Upper lobe of right lung (tissue), 1 donor: ENCODE measurements around the gene ARMC3. TPM values are rescaled to one million over a fixed set of nuclear protein-coding genes. Genes with fewer than 3 reads are reported as not detected.

Experiments used
- ATAC-seq: fragments of 200-7000 bp; cut with Tn5 transposase; one replicate; pipeline ENCODE4 v1.9.1; 2020; ENCODE audit warnings: mild to moderate bottlenecking, moderate library complexity
- DNase-seq: peaks from one replicate; pipeline ENCODE4 v3.0.0-alpha.2; 2020
- H3K27ac ChIP-seq: fragments of 200-600 bp; one replicate; pipeline ENCODE4 v1.8.0; 2022
- H3K27me3 ChIP-seq: fragments of 200-600 bp; one replicate; pipeline ENCODE4 v1.8.0; 2022; ENCODE audit warnings: mild to moderate bottlenecking
- H3K36me3 ChIP-seq: fragments of 200-600 bp; one replicate; pipeline ENCODE4 v1.8.0; 2022
- H3K4me1 ChIP-seq: fragments of 200-600 bp; one replicate; pipeline ENCODE4 v1.8.0; 2022
- H3K4me3 ChIP-seq: fragments of 200-600 bp; one replicate; pipeline ENCODE4 v1.8.0; 2022; ENCODE audit warnings: mild to moderate bottlenecking
- H3K9me3 ChIP-seq: fragments of 200-600 bp; one replicate; pipeline ENCODE4 v1.8.0; 2022
- CTCF ChIP-seq: fragments of 200-600 bp; IDR thresholded peaks from one replicate; pipeline ENCODE4 v1.8.0; 2022; ENCODE audit warnings: antibody characterized with exemption
- intact Hi-C: fragments of 100-400 bp; cut with DNase I; formaldehyde crosslinking; loops from one replicate; pipeline ENCODE4 v1.11.0; 2022
- total RNA-seq: library from RNA; stranded (reverse); fragmentation: NEBNext Ultra II Directional; extraction: Animal tissue kit (Norgen Biotek cat#: 25700); gene quantifications from one replicate; pipeline ENCODE4 v1.2.1, GENCODE V29; 2021
- donor health status: DM: no; HTN: yes; CAD: no; lungs with severe emphysema.

ARMC3 gene
- total RNA-seq, 1 donor from 2014 or later = not detected

- peaks cover 11% of the 10 kb centered on the region for H3K27me3 ChIP-seq
- no peaks in the 10 kb centered on the region for H3K9me3 ChIP-seq
- ATAC-seq = no peak
- H3K4me1 ChIP-seq = no peaks in the 10 kb centered on the region
- DNase-seq = no peak
- intact Hi-C loops = no loop called here
- no peaks in the 10 kb centered on the region for H3K36me3 ChIP-seq
- TF ChIP-seq CTCF = no peak
- no peak overlapping the region for H3K4me3 ChIP-seq
- H3K27ac ChIP-seq = no peak overlapping the region
Measured at GRCh38 chr10:23038172-23038571, 110.3 kb downstream of the ARMC3 start.

- Histone ChIP-seq H3K4me3 (no peak overlapping the region), H3K36me3 (no peaks in the 10 kb centered on the region), H3K27me3 (peaks cover 11% of the 10 kb centered on the region), H3K9me3 (no peaks in the 10 kb centered on the region), H3K27ac (no peak overlapping the region), H3K4me1 (no peaks in the 10 kb centered on the region)
- no peak for TF ChIP-seq CTCF
- DNase-seq (no peak), ATAC-seq (no peak)
- intact Hi-C loops = no loop called here
Measured at GRCh38 chr10:23040002-23040401, 112.1 kb downstream of the ARMC3 start.

GRCh38 chr10:23046027-23046426, 118.2 kb downstream of the ARMC3 start:
- ATAC-seq = no peak
- Histone ChIP-seq H3K27me3 (peaks cover 10% of the 10 kb centered on the region), H3K4me3 (no peak overlapping the region), H3K36me3 (no peaks in the 10 kb centered on the region), H3K9me3 (no peaks in the 10 kb centered on the region), H3K27ac (no peak overlapping the region), H3K4me1 (no peaks in the 10 kb centered on the region)
- no peak for TF ChIP-seq CTCF
- intact Hi-C loops = no loop called here
- no peak for DNase-seq

- Histone ChIP-seq H3K27ac (no peak overlapping the region), H3K9me3 (no peaks in the 10 kb centered on the region), H3K27me3 (peaks cover 10% of the 10 kb centered on the region), H3K4me3 (no peak overlapping the region), H3K4me1 (no peaks in the 10 kb centered on the region), H3K36me3 (no peaks in the 10 kb centered on the region)
- no peak for DNase-seq
- no peak for ATAC-seq
- intact Hi-C loops = no loop called here
- TF ChIP-seq CTCF = no peak
Measured at GRCh38 chr10:23047201-23048050, 119.6 kb downstream of the ARMC3 start.

GRCh38 chr10:23048191-23048590, 120.3 kb downstream of the ARMC3 start:
- Histone ChIP-seq H3K9me3 (no peaks in the 10 kb centered on the region), H3K4me3 (no peak overlapping the region), H3K27ac (no peak overlapping the region), H3K27me3 (peaks cover 7% of the 10 kb centered on the region), H3K4me1 (no peaks in the 10 kb centered on the region), H3K36me3 (no peaks in the 10 kb centered on the region)
- no peak for TF ChIP-seq CTCF
- ATAC-seq = no peak
- DNase-seq = no peak
- intact Hi-C loops = no loop called here
